Kidney epithelial cell (primary cell): ENCODE data around the gene RAB3IP. TPM values are rescaled to one million over a fixed set of nuclear protein-coding genes. Genes with fewer than 3 reads are reported as not detected.

Experiments
- DNase-seq: peaks from one replicate; pipeline ENCODE4 v3.0.0-alpha.2; 2010; ENCODE audit warnings: low read depth
- H3K27me3 ChIP-seq: 2 replicates; pipeline ENCODE4 v1.6.0; 2011; ENCODE audit warnings: low read length; ENCODE audit not compliant: control insufficient read depth, insufficient read depth
- H3K36me3 ChIP-seq: 2 replicates; pipeline ENCODE4 v1.5.1; 2011; ENCODE audit warnings: low read length; ENCODE audit not compliant: control insufficient read depth, insufficient read depth
- H3K4me3 ChIP-seq: 2 replicates; pipeline ENCODE4 v1.5.1; 2011; ENCODE audit warnings: low read depth, mild to moderate bottlenecking, control low read depth, low read length
- total RNA-seq: library from RNA; depleted of rRNA; stranded (reverse); fragments of >200 nt; gene quantifications from 2 replicates; pipeline ENCODE4 v1.2.3, GENCODE V29; 2015
- TF ChIP-seq, protein P1 (sequence below): IDR thresholded peaks from 2 replicates; pipeline ENCODE4 v1.5.1; 2011; ENCODE audit warnings: mild to moderate bottlenecking, moderate library complexity, low read length, control low read depth, inconsistent platforms; ENCODE audit not compliant: insufficient read depth, poor library complexity, severe bottlenecking

The RAB3IP gene
- total RNA-seq = 57.1 and 83.7 TPM in 2 replicates

GRCh38 chr12:69738351-69739286 is at the start of gene RAB3IP:
TSS of gene RAB3IP (plus strand) at chr12:69738860. CDS start at chr12:69755409, 16,549 bp downstream.
- H3K27me3 ChIP-seq = no peaks in the 10 kb centered on the region
- H3K4me3 ChIP-seq = peak within 1 kb of the TSS; percentile 76
- H3K36me3 ChIP-seq = no peaks in the 10 kb centered on the region
- TF ChIP-seq, protein P1, sequence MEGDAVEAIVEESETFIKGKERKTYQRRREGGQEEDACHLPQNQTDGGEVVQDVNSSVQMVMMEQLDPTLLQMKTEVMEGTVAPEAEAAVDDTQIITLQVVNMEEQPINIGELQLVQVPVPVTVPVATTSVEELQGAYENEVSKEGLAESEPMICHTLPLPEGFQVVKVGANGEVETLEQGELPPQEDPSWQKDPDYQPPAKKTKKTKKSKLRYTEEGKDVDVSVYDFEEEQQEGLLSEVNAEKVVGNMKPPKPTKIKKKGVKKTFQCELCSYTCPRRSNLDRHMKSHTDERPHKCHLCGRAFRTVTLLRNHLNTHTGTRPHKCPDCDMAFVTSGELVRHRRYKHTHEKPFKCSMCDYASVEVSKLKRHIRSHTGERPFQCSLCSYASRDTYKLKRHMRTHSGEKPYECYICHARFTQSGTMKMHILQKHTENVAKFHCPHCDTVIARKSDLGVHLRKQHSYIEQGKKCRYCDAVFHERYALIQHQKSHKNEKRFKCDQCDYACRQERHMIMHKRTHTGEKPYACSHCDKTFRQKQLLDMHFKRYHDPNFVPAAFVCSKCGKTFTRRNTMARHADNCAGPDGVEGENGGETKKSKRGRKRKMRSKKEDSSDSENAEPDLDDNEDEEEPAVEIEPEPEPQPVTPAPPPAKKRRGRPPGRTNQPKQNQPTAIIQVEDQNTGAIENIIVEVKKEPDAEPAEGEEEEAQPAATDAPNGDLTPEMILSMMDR = peak; percentile 30
- peak; percentile 35 for DNase-seq

- no peak for DNase-seq
Measured at GRCh38 chr12:69689638-69690037, 49.0 kb upstream of the RAB3IP start.

GRCh38 chr12:69694123-69694522 is 44.5 kb upstream of the RAB3IP start:
- H3K27me3 ChIP-seq = no peaks in the 10 kb centered on the region

More at GRCh38 chr12:69689638-69690037, 49.0 kb upstream of the RAB3IP start:
- Histone ChIP-seq H3K36me3 (no peaks in the 10 kb centered on the region), H3K27me3 (no peaks in the 10 kb centered on the region), H3K4me3 (no peak overlapping the region)
- TF ChIP-seq, protein P1 = no peak

GRCh38 chr12:69698054-69698453 is 40.6 kb upstream of the RAB3IP start:
- TF ChIP-seq, protein P1 = no peak
- no peaks in the 10 kb centered on the region for H3K27me3 ChIP-seq
- no peak overlapping the region for H3K4me3 ChIP-seq
- H3K36me3 ChIP-seq = no peaks in the 10 kb centered on the region
- no peak for DNase-seq

More at GRCh38 chr12:69694123-69694522, 44.5 kb upstream of the RAB3IP start:
- TF ChIP-seq, protein P1 = no peak
- Histone ChIP-seq H3K36me3 (no peaks in the 10 kb centered on the region), H3K4me3 (no peak overlapping the region)
- no peak for DNase-seq

GRCh38 chr12:69698769-69699540 is 39.7 kb upstream of the RAB3IP start, which contains the start of gene BEST3:
TSS of gene BEST3 (minus strand) at chr12:69699303. CDS start at chr12:69697798, 1,505 bp downstream.
- H3K4me3 ChIP-seq = no peak within 1 kb of the TSS
- no peaks in the 10 kb centered on the region for H3K36me3 ChIP-seq
- TF ChIP-seq, protein P1 = no peak
- H3K27me3 ChIP-seq = no peaks in the 10 kb centered on the region
- DNase-seq = no peak
